ENCODE data around the gene NFRKB.

Gene NFRKB

GRCh38 chr11:129854232-129854805 is 41.1 kb downstream of the NFRKB start:
- no peak for TF ChIP-seq REST (IDR thresholded peaks at IDR 0.05; ENCODE audit: insufficient replicate concordance, low read depth)
- Histone ChIP-seq H3K4me3 (replicated peaks; ENCODE audit: insufficient read depth, low read length) (no peak overlapping the region), H3K27me3 (ENCODE audit: insufficient read depth, poor library complexity, severe bottlenecking) (no peaks in the 10 kb centered on the region), H3K27ac (replicated peaks) (no peak overlapping the region)
- no peak for DNase-seq (ENCODE audit: low read depth in 1 of 2, low spot score in 1 of 2)

GRCh38 chr11:129853518-129854231 is 41.7 kb downstream of the NFRKB start:
- no peaks in the 10 kb centered on the region for H3K27me3 ChIP-seq (ENCODE audit: insufficient read depth, poor library complexity, severe bottlenecking)
- TF ChIP-seq POLR2AphosphoS5 (IDR thresholded peaks at IDR 0.05; ENCODE audit: low read depth), result no peak
- TF ChIP-seq GABPA (IDR thresholded peaks at IDR 0.05; ENCODE audit: low read depth), result no peak
- no peak for TF ChIP-seq SPI1 (IDR thresholded peaks at IDR 0.05; ENCODE audit: borderline replicate concordance, low read depth)
- TF ChIP-seq REST (IDR thresholded peaks at IDR 0.05; ENCODE audit: insufficient replicate concordance, low read depth), result no peak
- TF ChIP-seq CTCF (IDR thresholded peaks at IDR 0.05; ENCODE audit: insufficient read depth, low read length), result no peak
- H3K27ac ChIP-seq (replicated peaks), result peak overlapping the region; percentile 7
- peak; percentile 25 to 57 for DNase-seq (ENCODE audit: low read depth in 1 of 2, low spot score in 1 of 2)
- no peak overlapping the region for H3K4me3 ChIP-seq (replicated peaks; ENCODE audit: insufficient read depth, low read length)

GRCh38 chr11:129852125-129852740 is 43.1 kb downstream of the NFRKB start:
- Histone ChIP-seq H3K27ac (replicated peaks) (no peak overlapping the region), H3K27me3 (ENCODE audit: insufficient read depth, poor library complexity, severe bottlenecking) (no peaks in the 10 kb centered on the region), H3K4me3 (replicated peaks; ENCODE audit: insufficient read depth, low read length) (no peak overlapping the region)
- DNase-seq (ENCODE audit: low read depth in 1 of 2, low spot score in 1 of 2), result no peak
- no peak for TF ChIP-seq CTCF (IDR thresholded peaks at IDR 0.05; ENCODE audit: insufficient read depth, low read length)
- TF ChIP-seq GABPA (IDR thresholded peaks at IDR 0.05; ENCODE audit: low read depth), result no peak
- TF ChIP-seq REST (IDR thresholded peaks at IDR 0.05; ENCODE audit: insufficient replicate concordance, low read depth), result no peak
- no peak for TF ChIP-seq POLR2AphosphoS5 (IDR thresholded peaks at IDR 0.05; ENCODE audit: low read depth)
- no peak for TF ChIP-seq SPI1 (IDR thresholded peaks at IDR 0.05; ENCODE audit: borderline replicate concordance, low read depth)
